Fibroblast of lung (primary cell): ENCODE measurements around the gene NAXD.

Experiments used
- EZH2 ChIP-seq: IDR thresholded peaks from 2 replicates; pipeline ENCODE4 v1.5.1; 2012; ENCODE audit warnings: low read length, control low read depth, mild to moderate bottlenecking; ENCODE audit errors: missing control alignments
- TF ChIP-seq, protein P1 (sequence below), 2 donors: IDR thresholded peaks in 1 of 2; conservative IDR thresholded peaks in 1 of 2; 1 replicate in 1 of 2; 2 replicates in 1 of 2; pipeline ENCODE4 v1.5.1; 2011 to 2012; ENCODE audit warnings: low read length in 2 of 2, control low read depth in 1 of 2, inconsistent platforms in 1 of 2, low read depth in 1 of 2, mild to moderate bottlenecking in 1 of 2

DNA sequence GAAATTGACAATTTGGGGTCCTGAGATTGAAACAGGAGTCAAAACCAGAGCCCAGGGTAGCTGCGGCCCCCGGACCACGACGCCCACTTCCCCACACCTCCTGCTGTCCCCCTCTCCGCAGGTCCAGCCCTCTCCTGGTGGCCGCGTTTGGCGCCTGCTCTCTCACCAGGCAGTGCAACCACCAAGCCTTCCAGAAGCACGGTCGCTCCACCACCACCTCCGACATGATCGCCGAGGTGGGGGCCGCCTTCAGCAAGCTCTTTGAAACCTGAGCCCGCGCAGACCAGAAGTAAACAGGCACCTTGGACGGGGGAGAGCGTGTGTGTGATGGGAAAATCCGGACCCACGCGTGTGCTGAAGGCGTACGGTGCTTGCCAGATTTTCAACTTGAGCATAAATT, 22.9 kb downstream of the NAXD start:
- TF ChIP-seq, protein P1, sequence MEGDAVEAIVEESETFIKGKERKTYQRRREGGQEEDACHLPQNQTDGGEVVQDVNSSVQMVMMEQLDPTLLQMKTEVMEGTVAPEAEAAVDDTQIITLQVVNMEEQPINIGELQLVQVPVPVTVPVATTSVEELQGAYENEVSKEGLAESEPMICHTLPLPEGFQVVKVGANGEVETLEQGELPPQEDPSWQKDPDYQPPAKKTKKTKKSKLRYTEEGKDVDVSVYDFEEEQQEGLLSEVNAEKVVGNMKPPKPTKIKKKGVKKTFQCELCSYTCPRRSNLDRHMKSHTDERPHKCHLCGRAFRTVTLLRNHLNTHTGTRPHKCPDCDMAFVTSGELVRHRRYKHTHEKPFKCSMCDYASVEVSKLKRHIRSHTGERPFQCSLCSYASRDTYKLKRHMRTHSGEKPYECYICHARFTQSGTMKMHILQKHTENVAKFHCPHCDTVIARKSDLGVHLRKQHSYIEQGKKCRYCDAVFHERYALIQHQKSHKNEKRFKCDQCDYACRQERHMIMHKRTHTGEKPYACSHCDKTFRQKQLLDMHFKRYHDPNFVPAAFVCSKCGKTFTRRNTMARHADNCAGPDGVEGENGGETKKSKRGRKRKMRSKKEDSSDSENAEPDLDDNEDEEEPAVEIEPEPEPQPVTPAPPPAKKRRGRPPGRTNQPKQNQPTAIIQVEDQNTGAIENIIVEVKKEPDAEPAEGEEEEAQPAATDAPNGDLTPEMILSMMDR (conservative IDR thresholded peaks at IDR 0.05 in 1 of 2, IDR thresholded peaks at IDR 0.05 in 1 of 2; ENCODE audit: low read depth in 1 of 2, low read length in 2 of 2), result no peak
- no peak for TF ChIP-seq EZH2
